NCI-H2196 (cell line): ENCODE measurements around the gene ZEB1.
"Not testable (repeated sequence)": the region's sequence is repeated elsewhere in the genome, so short reads cannot be mapped to it uniquely, and the experiment has no call there.

ENCODE experiments used
- DNase-seq: peaks from one replicate; lab custom pipeline; 2025; ENCODE audit not compliant: unreplicated experiment; lab: John Stamatoyannopoulos, UW

Gene ZEB1

DNA sequence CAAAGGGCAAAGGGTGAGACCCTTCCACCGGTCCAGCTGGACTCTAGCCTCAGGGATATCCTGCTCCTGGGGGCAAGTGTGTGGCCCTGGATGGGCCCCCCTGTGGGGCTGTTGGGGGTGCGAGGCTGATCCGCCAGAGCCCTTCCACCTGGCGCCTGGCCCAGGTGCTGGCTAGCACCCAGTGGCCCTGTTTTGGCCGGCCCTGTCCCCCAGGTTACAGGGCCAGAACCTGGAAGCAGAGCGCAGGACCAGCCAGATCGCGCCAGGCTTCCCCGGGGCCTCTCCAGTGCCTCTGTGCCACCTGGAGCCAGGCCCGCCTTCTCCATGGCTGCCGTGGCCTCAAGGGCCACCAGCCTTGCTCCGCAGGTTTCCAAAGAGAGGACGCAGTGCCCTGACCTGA, 45.2 kb downstream of the ZEB1 start:
- not testable (repeated sequence) for DNase-seq

DNA sequence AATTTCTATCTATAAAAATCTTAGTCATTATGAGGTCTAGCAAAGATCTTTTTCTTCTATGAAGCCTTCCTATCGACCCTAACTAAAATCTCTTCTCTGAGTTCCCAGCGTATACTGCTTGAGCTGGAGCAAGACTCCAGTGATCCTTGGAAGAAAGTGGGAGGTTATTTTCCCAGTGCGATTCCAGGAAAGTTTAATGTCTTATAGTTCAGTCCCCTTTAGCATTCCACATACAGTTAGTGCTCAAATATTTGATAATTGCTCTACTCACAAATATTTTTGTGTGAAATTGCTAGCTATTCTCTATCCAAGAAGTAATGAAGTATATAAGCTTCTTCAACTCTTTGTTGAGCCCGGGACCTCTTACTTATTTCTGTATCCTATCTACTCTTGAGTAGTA, 47.7 kb downstream of the ZEB1 start:
- no peak for DNase-seq

DNA sequence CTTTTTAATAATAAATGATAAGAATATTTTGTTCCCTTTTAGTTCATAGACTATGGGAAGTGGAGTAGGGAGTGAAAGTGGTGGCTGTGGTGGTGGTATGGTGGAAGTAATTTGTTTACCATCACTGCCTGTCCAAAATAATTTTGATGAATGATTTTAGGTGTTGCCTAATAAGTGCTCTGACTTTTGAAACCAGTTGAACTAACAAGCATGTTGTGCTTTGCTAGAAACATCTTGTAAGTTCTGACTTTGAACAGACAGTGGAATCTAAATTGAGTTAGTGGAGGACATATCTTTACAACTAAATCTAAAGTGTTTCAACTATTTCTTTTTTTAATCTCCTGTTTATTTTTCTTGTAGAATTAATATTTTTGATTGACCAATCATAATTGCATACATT, 49.7 kb downstream of the ZEB1 start:
- no peak for DNase-seq

DNA sequence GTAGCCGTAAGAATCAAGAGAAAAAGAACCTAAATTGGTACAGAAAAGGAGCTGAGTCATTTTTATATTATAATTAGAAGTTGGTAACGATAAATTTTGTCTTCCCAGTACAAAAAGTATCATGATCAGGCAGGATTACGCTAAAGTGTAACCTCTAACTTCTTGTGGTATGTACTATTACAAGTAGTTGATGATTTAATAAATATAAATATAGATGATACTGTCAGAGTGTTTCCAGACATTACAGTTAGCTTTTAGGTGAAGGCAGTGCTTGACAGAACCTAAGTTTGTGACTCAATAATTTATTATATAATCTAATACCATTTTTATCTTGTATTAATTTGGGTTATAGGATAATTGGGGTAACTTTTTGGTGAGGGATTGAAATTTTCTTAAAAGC, 53.4 kb downstream of the ZEB1 start:
- DNase-seq, result no peak

DNA sequence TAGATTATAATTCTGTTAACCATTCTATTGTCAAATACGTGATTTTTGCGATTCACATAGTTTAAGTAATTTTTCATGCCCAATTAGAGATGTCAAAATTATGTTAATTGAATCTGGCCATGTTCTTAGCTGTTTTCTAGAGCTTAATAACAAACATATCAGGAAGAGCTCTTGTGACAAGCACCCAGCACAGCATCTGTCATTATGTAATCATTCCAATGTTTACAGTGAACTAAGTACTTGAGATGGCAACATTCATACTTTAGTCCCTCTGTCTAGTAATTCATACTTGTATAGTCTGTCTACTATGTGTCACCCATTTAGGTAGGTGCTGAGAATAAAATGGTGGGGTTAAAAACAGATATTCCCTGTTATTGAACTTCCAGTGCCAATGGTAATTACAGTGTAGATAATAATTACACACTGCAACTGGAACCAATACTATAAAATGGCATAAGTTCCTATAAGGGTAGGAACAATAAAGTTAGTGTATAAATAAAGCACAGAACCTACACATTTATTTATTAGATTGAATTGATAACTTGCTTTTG, 55.2 kb downstream of the ZEB1 start:
- no peak for DNase-seq

DNA sequence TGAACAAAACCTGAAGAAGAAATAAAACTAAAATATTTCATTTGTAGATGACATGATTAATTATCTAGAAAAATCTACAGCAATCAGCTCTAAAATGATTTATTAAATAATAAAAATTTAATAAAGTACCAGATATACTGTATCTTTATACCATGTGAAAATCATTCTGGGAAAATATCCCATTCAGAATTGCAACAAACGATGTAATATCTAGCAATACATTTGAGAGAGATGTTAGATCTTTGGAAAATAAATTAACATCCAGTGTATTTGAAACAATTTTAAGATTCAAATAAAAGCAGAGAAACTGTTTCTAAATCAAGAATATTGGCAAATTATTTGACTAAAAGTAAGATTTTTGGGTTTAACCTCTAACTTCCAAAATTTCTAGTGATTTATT, 62.2 kb downstream of the ZEB1 start:
- no peak for DNase-seq

DNA sequence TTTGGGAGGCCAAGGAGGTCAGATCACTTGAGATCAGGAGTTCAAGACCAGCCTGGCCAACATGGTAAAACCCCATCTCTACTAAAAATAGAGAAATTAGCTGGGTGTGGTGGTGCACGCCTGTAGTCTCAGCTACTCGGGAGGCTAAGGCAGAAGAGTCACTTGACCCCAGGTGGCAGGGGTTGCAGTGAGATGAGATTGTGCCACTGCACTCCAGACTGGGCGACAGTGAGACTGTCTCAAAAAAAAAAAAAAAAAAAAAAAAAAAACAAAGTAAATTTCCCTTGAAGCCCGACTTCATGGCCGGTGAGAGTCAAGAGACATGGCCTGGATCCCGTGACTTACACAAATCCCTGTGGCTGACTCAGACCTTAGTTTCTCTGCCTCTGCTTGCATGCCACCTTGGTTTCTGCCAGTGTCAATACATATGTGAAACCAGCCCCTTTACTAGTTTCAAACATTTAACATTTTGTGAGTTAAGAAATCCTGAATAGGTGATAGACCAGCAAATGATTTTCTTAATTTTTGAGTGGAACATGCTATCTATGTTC, 62.8 kb downstream of the ZEB1 start:
- no peak for DNase-seq

DNA sequence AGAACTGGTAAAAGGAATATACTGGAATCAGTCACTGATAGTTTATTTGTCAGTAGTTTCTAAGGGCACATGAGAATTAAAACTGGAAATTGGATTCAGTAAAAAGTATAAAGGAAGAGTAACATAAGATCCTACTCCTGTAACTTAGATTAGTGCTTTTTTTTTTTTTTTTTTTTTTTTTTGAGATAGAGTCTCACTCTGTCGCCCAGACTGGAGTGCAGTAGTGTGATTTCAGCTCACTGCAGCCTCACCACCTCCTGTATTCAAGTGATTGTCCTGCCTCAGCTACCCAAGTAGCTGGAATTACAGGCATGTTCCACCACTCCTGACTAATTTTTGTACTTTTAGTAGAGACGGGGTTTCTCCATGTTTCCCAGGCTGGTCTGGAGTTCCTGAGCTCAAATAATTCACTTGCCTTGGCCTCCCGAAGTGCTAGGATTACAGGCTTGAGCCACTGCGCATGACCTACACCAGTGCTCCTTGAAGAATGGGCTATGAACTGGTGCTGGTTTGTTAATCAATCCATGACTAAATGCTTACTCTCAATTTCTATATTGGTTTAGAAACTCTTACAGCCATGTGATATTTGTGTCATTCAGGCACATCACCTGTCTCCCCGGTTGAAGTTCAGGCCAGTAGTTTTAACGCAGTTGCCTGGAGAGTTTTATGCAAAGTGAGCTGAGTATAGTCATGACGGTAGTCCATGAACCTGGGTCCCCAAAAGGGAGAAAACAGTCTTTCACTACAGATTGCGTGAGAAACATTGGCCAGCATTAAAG, 65.0 kb downstream of the ZEB1 start:
- DNase-seq, result no peak

DNA sequence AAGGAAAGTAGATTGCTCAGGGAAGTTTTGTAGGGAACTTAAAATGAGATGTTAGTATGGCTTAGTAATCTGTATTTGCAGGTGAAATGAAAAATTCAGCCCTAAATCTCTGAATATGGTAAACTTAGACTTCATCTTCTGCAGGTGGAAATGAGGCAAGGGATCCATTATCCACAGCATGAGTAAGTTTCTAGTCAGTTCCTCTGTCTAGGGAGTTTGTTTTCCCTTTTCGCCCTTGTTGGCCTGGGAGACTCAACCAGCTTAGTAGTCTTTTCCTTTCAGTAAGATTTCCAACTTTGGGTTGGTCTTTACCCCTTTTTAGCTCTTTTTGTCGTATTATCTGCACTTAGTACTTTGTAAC, 65.6 kb downstream of the ZEB1 start:
- DNase-seq, result no peak

DNA sequence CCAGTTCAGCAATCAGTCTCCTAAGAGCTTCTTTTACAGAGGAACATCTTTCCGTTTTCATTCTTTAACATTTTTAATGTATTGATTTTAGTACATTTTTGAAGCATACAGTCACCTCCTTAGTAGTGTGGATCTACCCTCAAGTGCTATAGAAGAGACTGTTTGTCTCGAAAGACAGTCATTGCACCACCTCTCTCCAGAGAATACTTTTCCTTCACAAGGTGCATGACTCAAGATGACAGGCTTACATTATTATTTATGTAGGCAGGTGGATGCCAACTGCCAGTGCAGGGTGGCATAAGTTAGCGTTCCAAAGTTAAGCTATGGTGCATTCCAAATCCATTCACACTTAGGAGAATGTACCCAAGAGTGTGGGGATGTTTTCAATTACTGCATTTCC, 71.8 kb downstream of the ZEB1 start:
- DNase-seq, result no peak

DNA sequence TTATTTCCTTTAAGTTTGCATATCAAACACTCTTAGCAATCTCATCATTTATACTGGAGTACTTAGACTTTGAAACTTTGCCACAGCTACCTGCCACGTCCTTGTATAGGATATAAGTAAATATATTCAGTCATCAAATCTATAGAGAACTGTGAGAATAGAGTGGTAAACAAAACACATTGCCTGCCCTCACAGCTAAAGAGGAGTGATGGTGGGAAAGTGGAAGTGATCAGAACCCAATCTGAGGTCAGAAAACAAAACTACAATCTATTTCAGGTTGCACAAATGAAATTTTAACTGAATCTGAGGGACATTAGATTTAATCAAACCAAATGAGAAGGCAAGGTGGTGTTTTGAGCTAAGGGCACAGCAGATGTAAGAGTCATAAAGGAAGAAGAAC, 74.8 kb downstream of the ZEB1 start:
- DNase-seq, result no peak

DNA sequence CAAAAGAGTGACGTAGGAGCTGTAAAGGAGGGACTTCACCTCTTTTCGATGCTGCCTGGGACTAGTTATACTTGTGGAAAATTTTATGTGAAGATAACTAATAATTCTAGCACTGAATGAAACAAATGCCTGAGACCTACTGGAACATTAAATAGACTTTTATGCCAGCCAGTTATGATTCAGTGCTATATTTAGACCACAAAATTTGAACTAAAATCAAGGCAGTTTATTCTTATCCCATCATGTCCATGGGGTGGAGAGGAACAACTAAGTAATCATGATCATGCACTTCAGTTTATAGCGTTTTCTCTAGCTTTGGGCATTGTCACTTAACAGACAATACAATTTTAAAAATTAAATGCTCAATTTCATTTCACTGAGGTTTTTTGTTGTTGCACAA, 76.7 kb downstream of the ZEB1 start:
- no peak for DNase-seq

DNA sequence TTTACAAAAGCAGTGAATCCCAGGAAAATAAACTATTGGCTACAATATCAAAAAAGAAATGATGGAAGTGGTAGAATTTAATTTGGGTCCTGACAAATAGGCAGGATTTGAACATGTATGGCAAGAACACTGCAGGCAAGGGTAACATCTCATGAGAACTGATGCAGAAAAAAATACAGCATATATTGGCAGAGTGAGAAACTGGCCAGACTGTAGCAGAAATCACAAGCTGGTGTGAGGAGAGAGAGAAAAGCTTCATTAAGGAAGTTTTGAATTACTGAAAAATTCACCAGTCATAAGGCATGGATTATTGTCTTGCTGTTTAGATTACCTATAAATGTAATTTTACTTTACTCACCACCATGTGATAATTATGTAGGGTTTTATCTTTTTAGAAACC, 77.4 kb downstream of the ZEB1 start:
- DNase-seq, result no peak

DNA sequence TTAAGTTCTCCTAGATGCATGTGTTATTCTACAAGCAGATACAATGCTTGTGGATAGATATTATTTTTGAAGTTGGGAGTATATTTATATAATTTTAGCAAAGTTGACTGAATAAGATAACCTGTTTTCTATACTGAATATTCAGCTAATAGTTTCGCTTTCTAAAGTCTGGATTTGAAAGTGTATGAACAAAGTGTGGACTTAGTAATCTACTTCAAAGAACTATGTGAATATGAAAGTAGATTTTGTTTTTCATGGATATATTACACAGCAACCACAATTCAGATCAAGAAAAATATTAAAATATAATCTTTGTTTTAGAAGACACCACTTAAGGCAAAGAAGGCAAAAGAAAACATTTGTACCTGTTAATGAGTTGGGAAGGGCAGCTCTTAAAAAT, 78.8 kb downstream of the ZEB1 start:
- DNase-seq, result no peak

DNA sequence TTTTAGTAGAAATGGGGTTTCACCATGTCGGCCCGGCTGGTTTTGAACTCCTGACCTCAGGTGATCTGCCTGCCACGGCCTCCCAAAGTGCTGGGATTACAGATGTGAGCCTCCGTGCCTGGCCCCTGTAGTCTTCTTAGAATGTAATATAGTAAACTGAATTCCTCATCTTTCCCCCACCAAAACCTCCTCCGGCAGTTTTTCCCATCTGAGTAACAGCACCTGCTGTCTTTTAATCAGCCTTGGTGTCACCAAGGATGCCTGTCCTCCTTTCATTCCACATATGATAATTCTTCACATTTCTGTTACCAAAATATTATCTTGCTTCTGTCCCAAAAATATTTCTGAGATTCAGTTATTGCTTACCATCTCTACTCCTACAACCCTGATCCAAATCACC, 80.2 kb downstream of the ZEB1 start:
- no peak for DNase-seq

DNA sequence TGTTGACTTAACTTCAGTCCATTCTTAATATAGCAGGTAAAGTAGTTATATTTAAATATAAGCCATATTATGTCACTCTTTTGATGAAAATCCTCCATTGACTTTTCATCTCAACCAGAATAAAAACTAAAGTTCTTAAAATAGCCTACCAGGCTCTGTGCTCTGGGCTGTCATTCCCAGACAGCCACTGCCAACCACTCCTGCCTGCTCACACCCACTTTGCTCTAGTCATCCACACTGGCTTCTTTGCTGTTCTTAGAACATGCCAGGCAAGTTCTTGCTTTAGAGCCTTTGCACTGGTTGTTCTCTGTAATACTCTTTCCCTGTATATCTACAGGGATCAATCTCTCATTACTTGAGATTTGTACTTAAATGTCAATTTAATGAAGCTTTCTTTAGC, 80.6 kb downstream of the ZEB1 start:
- no peak for DNase-seq

DNA sequence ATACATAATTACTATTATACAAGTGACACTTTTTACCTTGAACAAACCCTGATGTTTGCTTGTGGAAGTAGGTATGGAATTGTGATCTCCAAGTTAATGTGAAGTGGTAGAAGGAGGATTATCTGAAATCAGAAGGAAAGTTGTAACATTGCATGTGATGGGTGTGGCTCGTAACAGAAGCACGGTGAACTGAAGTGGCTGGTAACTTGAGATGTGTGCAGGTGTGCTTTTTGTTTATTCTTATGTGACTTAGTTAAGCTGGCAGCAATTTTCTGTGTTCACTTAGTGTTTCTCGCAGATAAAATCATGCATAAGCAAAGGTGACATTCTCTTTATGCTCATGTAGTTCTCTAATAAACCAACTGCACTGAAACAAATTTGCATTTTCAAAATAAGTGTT, 82.3 kb downstream of the ZEB1 start:
- peak; percentile 19 for DNase-seq

DNA sequence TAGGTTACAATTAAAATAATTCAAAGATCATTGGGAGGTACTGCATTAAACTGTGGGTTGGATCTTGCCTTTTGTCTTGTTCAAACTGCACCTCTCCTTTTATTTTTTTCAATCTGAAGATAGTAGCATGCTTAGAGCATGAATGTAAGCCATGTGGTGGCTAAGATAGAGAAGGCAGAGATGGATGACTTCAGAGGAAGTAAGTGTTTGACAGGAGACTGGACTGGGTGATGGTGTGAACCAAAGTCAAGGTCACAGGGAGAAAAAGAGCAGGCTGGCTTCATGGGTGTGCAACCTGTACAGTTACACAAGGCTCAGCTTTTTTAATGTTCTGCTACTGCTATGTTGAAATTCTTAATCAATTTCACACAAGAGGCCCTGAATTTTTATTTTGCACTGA, 85.6 kb downstream of the ZEB1 start:
- DNase-seq, result no peak

DNA sequence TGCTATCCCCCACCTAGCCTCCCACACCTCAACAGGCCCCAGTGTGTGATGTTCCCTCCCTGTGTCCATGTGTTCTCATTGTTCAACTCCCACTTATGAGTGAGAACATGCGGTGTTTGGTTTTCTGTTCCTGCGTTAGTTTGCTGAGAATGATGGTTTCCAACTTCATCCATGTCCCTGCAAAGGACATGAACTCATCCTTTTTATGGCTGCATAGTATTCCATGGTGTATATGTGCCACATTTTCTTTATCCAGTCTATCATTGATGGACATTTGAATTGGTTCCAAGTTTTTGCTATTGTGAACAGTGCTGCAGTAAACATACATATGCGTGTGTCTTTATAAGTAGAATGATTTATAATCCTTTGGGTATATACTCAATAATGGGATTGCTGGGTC, 86.8 kb downstream of the ZEB1 start:
- not testable (repeated sequence) for DNase-seq

DNA sequence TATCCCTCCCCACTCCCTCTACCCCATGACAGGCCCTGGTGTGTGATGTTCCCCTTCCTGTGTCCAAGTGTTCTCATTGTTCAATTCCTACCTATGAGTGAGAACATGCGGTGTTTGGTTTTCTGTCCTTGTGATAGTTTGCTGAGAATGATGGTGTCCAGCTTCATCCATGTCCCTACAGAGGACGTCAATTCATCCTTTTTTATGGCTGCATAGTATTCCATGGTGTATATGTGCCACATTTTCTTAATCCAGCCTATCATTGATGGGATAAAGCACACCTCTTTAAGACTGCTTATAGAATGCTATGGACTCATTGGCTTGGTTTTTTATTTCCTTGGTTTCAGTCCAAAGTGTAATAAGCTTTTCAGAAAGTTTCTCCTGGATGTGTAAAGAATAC, 93.4 kb downstream of the ZEB1 start:
- not testable (repeated sequence) for DNase-seq

DNA sequence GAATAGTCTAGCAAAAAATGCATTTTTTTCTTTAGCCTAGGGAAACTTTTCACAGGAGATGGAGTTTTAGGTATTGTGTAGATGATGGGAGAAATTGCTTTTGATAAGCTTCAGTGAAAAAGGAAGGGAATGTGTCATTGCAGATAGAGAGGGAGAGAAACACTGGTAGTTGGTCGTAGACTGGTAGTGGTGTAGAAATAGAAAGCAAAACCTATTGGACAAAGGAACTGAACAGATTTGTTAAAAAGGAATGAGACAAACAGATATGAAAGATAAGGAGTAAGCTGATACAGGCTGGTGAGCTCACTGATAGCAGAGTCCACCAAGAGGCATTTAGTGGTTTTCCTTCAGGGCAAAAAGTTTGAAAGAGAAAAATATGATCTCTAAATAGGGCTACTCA, 94.3 kb downstream of the ZEB1 start:
- DNase-seq, result no peak

DNA sequence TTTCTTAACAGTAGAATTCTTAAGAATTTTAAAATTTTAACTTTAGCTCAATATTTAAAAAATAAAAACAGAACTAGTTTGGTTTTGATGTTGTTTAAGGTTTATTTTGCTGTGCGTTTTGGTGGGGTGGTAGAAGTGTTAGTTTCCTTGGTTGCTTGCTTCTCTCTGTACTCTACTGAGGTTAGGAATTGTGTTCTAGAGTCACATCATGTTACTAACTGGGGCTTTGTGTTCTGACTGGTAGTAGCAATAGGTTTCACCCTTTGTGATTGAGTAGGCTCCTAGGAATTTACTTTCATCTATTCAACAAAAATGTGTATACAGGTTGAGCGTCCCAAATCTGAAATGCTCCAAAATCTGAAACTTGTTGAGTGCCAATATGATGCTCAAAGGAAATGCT, 99.5 kb downstream of the ZEB1 start:
- no peak for DNase-seq
